HepG2 (cell line): ENCODE data around the gene GADD45GIP1. TPM values are rescaled to one million over a fixed set of nuclear protein-coding genes. Genes with fewer than 3 reads are reported as not detected.

Experiments
- ARHGAP35 ChIP-seq: sonication (generic); formaldehyde crosslinking; IDR thresholded peaks from 2 replicates; pipeline ENCODE4 v1.9.0; 2022; ENCODE audit warnings: mild to moderate bottlenecking, inconsistent platforms, moderate library complexity, missing genetic modification reagents, borderline replicate concordance
- ATRX ChIP-seq: sonication (generic); formaldehyde crosslinking; IDR thresholded peaks from 2 replicates; pipeline ENCODE4 v1.4.0; 2020; ENCODE audit warnings: missing genetic modification reagents, borderline replicate concordance
- DNMT1 ChIP-seq: sonication (generic); formaldehyde crosslinking; IDR thresholded peaks from 2 replicates; pipeline ENCODE4 v1.5.1; 2020; ENCODE audit warnings: mild to moderate bottlenecking, missing genetic modification reagents
- HMG20B ChIP-seq: conservative IDR thresholded peaks from 2 replicates; pipeline ENCODE4 v1.6.1; 2016; ENCODE audit warnings: missing genetic modification reagents, missing compliant biosample characterization
- MLXIP ChIP-seq: sonication (generic); formaldehyde crosslinking; IDR thresholded peaks from 2 replicates; pipeline ENCODE4 v1.9.0; 2021; ENCODE audit warnings: missing genetic modification reagents, borderline replicate concordance
- NFAT5 ChIP-seq: sonication (generic); formaldehyde crosslinking; IDR thresholded peaks from 2 replicates; pipeline ENCODE4 v1.4.0; 2020; ENCODE audit warnings: missing genetic modification reagents
- NFE2L1 ChIP-seq: sonication (generic); formaldehyde crosslinking; IDR thresholded peaks from 2 replicates; pipeline ENCODE4 v1.4.0; 2020; ENCODE audit warnings: missing genetic modification reagents, mild to moderate bottlenecking, borderline replicate concordance
- PCBP2 ChIP-seq: fragments of 200-400 bp; formaldehyde crosslinking; optimal IDR thresholded peaks from 2 replicates; pipeline ENCODE3; 2018; ENCODE audit warnings: low read length, low read depth; ENCODE audit not compliant: poor library complexity, severe bottlenecking
- PLSCR1 ChIP-seq: sonication (generic); formaldehyde crosslinking; IDR thresholded peaks from 2 replicates; pipeline ENCODE4 v1.5.0; 2020; ENCODE audit warnings: missing genetic modification reagents, mild to moderate bottlenecking, borderline replicate concordance
- PRMT3 ChIP-seq: sonication (generic); formaldehyde crosslinking; IDR thresholded peaks from 2 replicates; pipeline ENCODE4 v1.8.1; 2022; ENCODE audit warnings: low read depth, mild to moderate bottlenecking, moderate library complexity, missing genetic modification reagents, borderline replicate concordance
- PRPF4 ChIP-seq: fragments of 200-400 bp; formaldehyde crosslinking; IDR thresholded peaks from 2 replicates; pipeline ENCODE4 v1.6.1; 2016; ENCODE audit warnings: low read length, low read depth; ENCODE audit not compliant: poor library complexity, severe bottlenecking
- SMYD3 ChIP-seq: sonication (generic); formaldehyde crosslinking; IDR thresholded peaks from 2 replicates; pipeline ENCODE4 v1.8.1; 2023; ENCODE audit warnings: mild to moderate bottlenecking, missing genetic modification reagents
- TCF7L2 ChIP-seq: IDR thresholded peaks from 2 replicates; pipeline ENCODE4 v1.6.1; 2011; ENCODE audit warnings: mild to moderate bottlenecking, low read depth, low read length, moderate library complexity
- ZFP36 ChIP-seq: fragments of 150-350 bp; IDR thresholded peaks from 2 replicates; pipeline ENCODE4 v1.6.1; 2018; ENCODE audit warnings: borderline replicate concordance, low read length, low read depth; ENCODE audit not compliant: partially characterized antibody
- ZMAT3 ChIP-seq: sonication (generic); formaldehyde crosslinking; conservative IDR thresholded peaks from 2 replicates; pipeline ENCODE4 v1.7.0; 2021; ENCODE audit warnings: missing genetic modification reagents
- ZNF24 ChIP-seq: fragments of 450-650 bp; IDR thresholded peaks from 2 replicates; pipeline ENCODE4 v1.6.1; 2017; ENCODE audit warnings: antibody characterized with exemption, mild to moderate bottlenecking
- ZNF275 ChIP-seq: sonication (generic); formaldehyde crosslinking; IDR thresholded peaks from 2 replicates; pipeline ENCODE4 v1.8.0; 2022; ENCODE audit warnings: missing genetic modification reagents, mild to moderate bottlenecking, inconsistent platforms, borderline replicate concordance
- ZNF652 ChIP-seq: IDR thresholded peaks from 2 replicates; pipeline ENCODE4 v1.6.1; 2016; ENCODE audit warnings: low read depth, borderline replicate concordance
- polyA plus RNA-seq, 8 experiments: library from polyadenylated mRNA; depleted of rRNA in 3 of 8; stranded (reverse) in 7 of 8; unstranded in 1 of 8; fragments of >200 nt; fragmentation: Illumina TruSeq in 4 of 8; extraction: Trizol in 4 of 8; gene quantifications; 2 replicates each; pipeline versions ENCODE4 v1.2.1 to v1.2.3, GENCODE V29; 2011 to 2016; ENCODE audit warnings: low read depth in 4 of 8, missing spikeins in 1 of 8, mixed read lengths in 1 of 8; ENCODE audit not compliant: insufficient read depth in 1 of 8
- total RNA-seq, 5 experiments: library from RNA; depleted of rRNA; stranded (reverse); fragments of >200 nt; fragmentation: Illumina TruSeq; extraction: Trizol; gene quantifications; 2 replicates each; pipeline ENCODE4 v1.2.3, GENCODE V29; 2016; ENCODE audit warnings: low read depth in 1 of 5

Gene GADD45GIP1
- total and polyA plus RNA-seq, 2 of the 13 experiments (the other 11 are each of a cell fraction or from before 2014, with no cell fraction given) = 24.6 to 30.7 TPM

GRCh38 chr19:12965017-12965811 is 8.2 kb upstream of the GADD45GIP1 start (continued):
- no peak for TF ChIP-seq MLXIP (CRISPR knock-in tag)
- 0 out of 2 replicates have a peak, but pooled peaks have one; percentile 33 for TF ChIP-seq NFAT5
- peak; percentile 61; the same call in 1 of the 2 replicates for TF ChIP-seq ZMAT3
- TF ChIP-seq ARHGAP35 (CRISPR knock-in tag) = peak; percentile 20; the same call in 1 of the 2 replicates
- no peak for TF ChIP-seq PRPF4
- no peak for TF ChIP-seq ZNF275 (CRISPR knock-in tag)
- no peak for TF ChIP-seq DNMT1
- no peak for TF ChIP-seq ZNF24
- no peak for TF ChIP-seq TCF7L2
- no peak; the same call in 1 of the 2 replicates for TF ChIP-seq ZNF652 (CRISPR knock-in tag)
- TF ChIP-seq PRMT3 (CRISPR knock-in tag) = no peak
- no peak for TF ChIP-seq PLSCR1 (CRISPR knock-in tag)
- TF ChIP-seq ATRX (CRISPR knock-in tag) = no peak
- TF ChIP-seq PCBP2 = no peak
- no peak for TF ChIP-seq NFE2L1 (CRISPR knock-in tag)
- TF ChIP-seq HMG20B (CRISPR knock-in tag) = no peak
- no peak for TF ChIP-seq SMYD3 (CRISPR knock-in tag)
- peak; percentile 79 for TF ChIP-seq ZFP36
